ENCODE results near the gene WEE2.

The WEE2 gene

DNA sequence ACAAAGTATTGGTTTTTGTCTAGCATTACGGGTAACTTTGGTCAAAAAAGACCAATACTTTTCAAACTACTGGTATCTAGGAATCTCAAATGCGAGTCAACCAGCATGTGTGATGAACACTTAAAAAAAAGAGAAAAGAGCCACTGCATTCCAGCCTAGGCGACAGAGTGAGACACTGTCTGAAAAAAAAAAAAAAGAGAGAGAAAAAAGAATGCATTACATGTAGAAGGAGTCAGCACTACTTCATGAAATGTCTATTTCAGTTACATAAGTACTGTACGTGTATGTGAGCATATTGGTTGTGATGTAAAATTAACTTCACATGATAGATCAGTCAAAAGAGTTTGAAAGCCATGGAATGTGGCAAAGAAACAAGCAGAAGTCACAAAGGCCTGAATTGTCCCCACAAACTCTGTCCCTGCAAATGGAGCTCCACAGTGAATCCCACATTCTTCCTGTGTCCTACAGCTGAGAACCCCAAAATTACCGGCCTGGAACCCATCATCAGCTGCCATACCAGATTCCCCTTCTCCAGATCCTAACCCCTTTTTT lies 7.8 kb upstream of the WEE2 start:
- Histone ChIP-seq H3K27me3 (ENCODE audit: low read length) (no peaks in the 10 kb centered on the region), H3K9me2 (replicated peaks; ENCODE audit: insufficient read depth, low read length) (no peaks in the 10 kb centered on the region), H3K27ac (ENCODE audit: low read depth, low read length) (no peak overlapping the region), H3K79me2 (ENCODE audit: insufficient read depth, low read length) (no peaks in the 10 kb centered on the region), H3K9me3 (ENCODE audit: insufficient read depth, low read length) (no peaks in the 10 kb centered on the region), H3K9ac (ENCODE audit: low read length) (no peak overlapping the region), H2AFZ (ENCODE audit: low read depth, low read length, severe bottlenecking) (no peak overlapping the region), H3K4me2 (ENCODE audit: low read depth, low read length, poor library complexity, severe bottlenecking) (peak overlapping the region; percentile 51), H3F3A (ENCODE audit: insufficient read depth) (no peaks in the 10 kb centered on the region; the same call in 1 of the 2 replicates), H3K36me3 (ENCODE audit: low read length) (no peaks in the 10 kb centered on the region), H4K20me1 (ENCODE audit: low read depth, low read length) (no peaks in the 10 kb centered on the region), H3K4me3 (ENCODE audit: insufficient read depth, low read length, poor library complexity, severe bottlenecking) (no peak overlapping the region)
- TF ChIP-seq EZH2phosphoT487 (conservative IDR thresholded peaks at IDR 0.05; ENCODE audit: low read length) (no peak), CTCF (IDR thresholded peaks at IDR 0.05; ENCODE audit: insufficient read depth, low read length, poor library complexity, severe bottlenecking) (no peak)

DNA sequence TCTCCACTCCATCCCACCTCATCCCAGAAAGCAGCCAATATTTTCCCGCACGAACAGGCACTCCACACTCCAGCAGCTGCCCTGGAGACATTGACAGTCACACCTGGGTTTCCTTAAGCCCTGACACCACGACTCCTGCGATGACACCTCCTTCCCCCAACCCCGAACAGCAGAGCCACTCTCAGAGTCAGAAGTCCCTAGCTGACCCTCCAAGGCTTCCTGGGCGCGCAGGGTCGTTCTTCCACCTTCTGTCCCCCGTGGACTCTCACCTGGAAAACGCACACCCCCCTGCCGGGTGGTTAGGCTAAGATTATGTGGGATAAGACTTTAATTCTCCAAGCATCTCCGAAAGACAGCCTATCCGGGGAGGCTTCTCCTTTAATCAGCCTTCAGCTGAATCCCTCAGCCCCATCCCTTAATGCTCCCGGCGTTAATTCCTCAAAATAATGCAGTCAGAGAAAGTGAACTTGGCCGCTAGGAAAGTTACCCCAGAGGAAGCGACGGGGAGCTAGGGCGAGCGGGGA lies 7.2 kb upstream of the WEE2 start:
- no peaks in the 10 kb centered on the region for H4K20me1 ChIP-seq (ENCODE audit: low read depth, low read length)
- H3K27me3 ChIP-seq (ENCODE audit: low read length): no peaks in the 10 kb centered on the region
- no peaks in the 10 kb centered on the region for H3K9me3 ChIP-seq (ENCODE audit: insufficient read depth, low read length)
- no peak overlapping the region for H3K4me3 ChIP-seq (ENCODE audit: insufficient read depth, low read length, poor library complexity, severe bottlenecking)
- no peak overlapping the region for H3K27ac ChIP-seq (ENCODE audit: low read depth, low read length)
- H3F3A ChIP-seq (ENCODE audit: insufficient read depth): no peaks in the 10 kb centered on the region; the same call in 1 of the 2 replicates
- H3K9me2 ChIP-seq (replicated peaks; ENCODE audit: insufficient read depth, low read length): no peaks in the 10 kb centered on the region
- H3K9ac ChIP-seq (ENCODE audit: low read length): peak overlapping the region; percentile 14; the same call in 1 of the 2 replicates
- no peak overlapping the region for H2AFZ ChIP-seq (ENCODE audit: low read depth, low read length, severe bottlenecking)
- H3K36me3 ChIP-seq (ENCODE audit: low read length): no peaks in the 10 kb centered on the region
- no peak for TF ChIP-seq CTCF (IDR thresholded peaks at IDR 0.05; ENCODE audit: insufficient read depth, low read length, poor library complexity, severe bottlenecking)
- TF ChIP-seq EZH2phosphoT487 (conservative IDR thresholded peaks at IDR 0.05; ENCODE audit: low read length): no peak
- H3K4me2 ChIP-seq (ENCODE audit: low read depth, low read length, poor library complexity, severe bottlenecking): peak overlapping the region; percentile 51
- no peaks in the 10 kb centered on the region for H3K79me2 ChIP-seq (ENCODE audit: insufficient read depth, low read length)

DNA sequence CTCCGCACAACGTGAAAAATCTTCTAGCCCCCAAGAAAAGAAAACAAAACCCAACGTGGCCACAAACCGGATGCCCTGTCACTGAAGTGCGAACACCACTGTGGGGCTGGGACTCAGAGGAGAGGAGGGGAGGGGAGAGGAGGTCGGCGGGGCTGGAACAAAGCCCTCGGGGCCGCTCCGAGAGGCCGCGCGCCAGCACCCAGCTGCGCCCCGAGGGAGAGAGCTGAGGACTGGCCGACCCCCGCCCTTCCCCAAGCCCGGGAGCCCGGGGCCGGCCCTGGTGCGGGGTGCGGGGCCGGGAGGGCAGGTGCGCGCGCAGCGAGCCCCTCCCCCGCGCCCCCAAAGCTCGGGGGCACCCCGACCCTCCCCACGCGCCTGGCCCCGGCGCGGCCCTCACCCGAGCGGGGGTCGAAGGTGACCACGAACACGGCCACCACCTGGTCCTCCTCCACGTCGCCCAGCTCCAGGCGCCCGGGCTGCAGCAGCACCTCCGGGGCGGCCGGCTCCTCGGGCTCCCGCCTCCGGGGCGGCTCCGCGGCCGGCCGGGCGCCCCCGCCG lies 6.6 kb upstream of the WEE2 start:
- Histone ChIP-seq H3K9ac (ENCODE audit: low read length) (peak overlapping the region; percentile 52), H3K4me3 (ENCODE audit: insufficient read depth, low read length, poor library complexity, severe bottlenecking) (peak overlapping the region; percentile 66), H3K27ac (ENCODE audit: low read depth, low read length) (no peak overlapping the region), H3F3A (ENCODE audit: insufficient read depth) (no peaks in the 10 kb centered on the region; the same call in 1 of the 2 replicates), H2AFZ (ENCODE audit: low read depth, low read length, severe bottlenecking) (peak overlapping the region; percentile 80), H3K9me3 (ENCODE audit: insufficient read depth, low read length) (no peaks in the 10 kb centered on the region), H3K4me2 (ENCODE audit: low read depth, low read length, poor library complexity, severe bottlenecking) (peak overlapping the region; percentile 57), H3K9me2 (replicated peaks; ENCODE audit: insufficient read depth, low read length) (no peaks in the 10 kb centered on the region), H3K79me2 (ENCODE audit: insufficient read depth, low read length) (no peaks in the 10 kb centered on the region), H3K27me3 (ENCODE audit: low read length) (no peaks in the 10 kb centered on the region), H3K36me3 (ENCODE audit: low read length) (no peaks in the 10 kb centered on the region), H4K20me1 (ENCODE audit: low read depth, low read length) (no peaks in the 10 kb centered on the region)
- TF ChIP-seq EZH2phosphoT487 (conservative IDR thresholded peaks at IDR 0.05; ENCODE audit: low read length) (no peak), CTCF (IDR thresholded peaks at IDR 0.05; ENCODE audit: insufficient read depth, low read length, poor library complexity, severe bottlenecking) (no peak)
